ENCODE results near the gene SBF1. TPM values are rescaled to one million over a fixed set of nuclear protein-coding genes. Genes with fewer than 3 reads are reported as not detected.

SBF1 gene
- total RNA-seq, 1 experiment from 2014 or later = 100 TPM

- Histone ChIP-seq H3K9me3 (replicated peaks) (no peaks in the 10 kb centered on the region), H3K27me3 (no peaks in the 10 kb centered on the region), H3K4me3 (no peak overlapping the region), H3K27ac (no peak overlapping the region), H3K4me1 (peaks cover 7% of the 10 kb centered on the region; the same call in 1 of the 2 replicates), H3K36me3 (peaks cover 77% of the 10 kb centered on the region)
- DNase-seq = no peak
Measured at GRCh38 chr22:50456026-50456425, 18.8 kb downstream of the SBF1 start.

- no peak overlapping the region for H3K27ac ChIP-seq
- peaks cover 74% of the 10 kb centered on the region for H3K36me3 ChIP-seq
- no peaks in the 10 kb centered on the region for H3K9me3 ChIP-seq (replicated peaks)
- DNase-seq = no peak
- peaks cover 7% of the 10 kb centered on the region; the same call in 1 of the 2 replicates for H3K4me1 ChIP-seq
- no peak overlapping the region for H3K4me3 ChIP-seq
- no peaks in the 10 kb centered on the region for H3K27me3 ChIP-seq
Measured at GRCh38 chr22:50455201-50455600, 19.6 kb downstream of the SBF1 start.

- H3K4me1 ChIP-seq = peaks cover 7% of the 10 kb centered on the region; the same call in 1 of the 2 replicates
- H3K9me3 ChIP-seq (replicated peaks) = no peaks in the 10 kb centered on the region
- no peaks in the 10 kb centered on the region for H3K27me3 ChIP-seq
- DNase-seq = no peak
- no peak overlapping the region for H3K27ac ChIP-seq
- peaks cover 70% of the 10 kb centered on the region for H3K36me3 ChIP-seq
- H3K4me3 ChIP-seq = no peak overlapping the region
Measured at GRCh38 chr22:50454556-50455075, 20.2 kb downstream of the SBF1 start.

- no peak for DNase-seq
- Histone ChIP-seq H3K36me3 (peaks cover 73% of the 10 kb centered on the region), H3K27me3 (no peaks in the 10 kb centered on the region), H3K4me3 (no peak overlapping the region), H3K9me3 (replicated peaks) (no peaks in the 10 kb centered on the region), H3K27ac (no peak overlapping the region), H3K4me1 (no peaks in the 10 kb centered on the region)
Measured at GRCh38 chr22:50452649-50453048, 22.2 kb downstream of the SBF1 start.

- Histone ChIP-seq H3K4me1 (no peaks in the 10 kb centered on the region), H3K36me3 (peaks cover 66% of the 10 kb centered on the region), H3K9me3 (replicated peaks) (no peaks in the 10 kb centered on the region), H3K27ac (no peak overlapping the region), H3K27me3 (no peaks in the 10 kb centered on the region), H3K4me3 (no peak overlapping the region)
- DNase-seq = no peak
Measured at GRCh38 chr22:50447576-50448551, 27.0 kb downstream of the SBF1 start.

GRCh38 chr22:50446708-50447575, 27.9 kb downstream of the SBF1 start:
- no peak for DNase-seq
- Histone ChIP-seq H3K9me3 (replicated peaks) (no peaks in the 10 kb centered on the region), H3K27me3 (no peaks in the 10 kb centered on the region), H3K36me3 (peaks cover 60% of the 10 kb centered on the region), H3K4me3 (no peak overlapping the region), H3K27ac (no peak overlapping the region), H3K4me1 (no peaks in the 10 kb centered on the region)

- no peak for DNase-seq
- H3K4me3 ChIP-seq = no peak overlapping the region
- H3K36me3 ChIP-seq = peaks cover 60% of the 10 kb centered on the region
- no peaks in the 10 kb centered on the region for H3K9me3 ChIP-seq (replicated peaks)
- H3K4me1 ChIP-seq = no peaks in the 10 kb centered on the region
- H3K27ac ChIP-seq = no peak overlapping the region
- no peaks in the 10 kb centered on the region for H3K27me3 ChIP-seq
Measured at GRCh38 chr22:50445880-50446707, 28.7 kb downstream of the SBF1 start.

GRCh38 chr22:50445071-50445879, 29.6 kb downstream of the SBF1 start:
- Histone ChIP-seq H3K9me3 (replicated peaks) (no peaks in the 10 kb centered on the region), H3K27ac (no peak overlapping the region), H3K4me1 (no peaks in the 10 kb centered on the region), H3K4me3 (no peak overlapping the region), H3K27me3 (no peaks in the 10 kb centered on the region), H3K36me3 (peaks cover 63% of the 10 kb centered on the region)
- no peak for DNase-seq

GRCh38 chr22:50444663-50445062, 30.2 kb downstream of the SBF1 start:
- Histone ChIP-seq H3K27me3 (no peaks in the 10 kb centered on the region), H3K4me1 (no peaks in the 10 kb centered on the region), H3K9me3 (replicated peaks) (no peaks in the 10 kb centered on the region), H3K36me3 (peaks cover 65% of the 10 kb centered on the region), H3K4me3 (no peak overlapping the region), H3K27ac (no peak overlapping the region)
- no peak for DNase-seq

- Histone ChIP-seq H3K36me3 (peaks cover 71% of the 10 kb centered on the region), H3K4me1 (no peaks in the 10 kb centered on the region), H3K4me3 (no peak overlapping the region), H3K9me3 (replicated peaks) (no peaks in the 10 kb centered on the region), H3K27ac (no peak overlapping the region), H3K27me3 (no peaks in the 10 kb centered on the region)
- no peak for DNase-seq
Measured at GRCh38 chr22:50443801-50444625, 30.8 kb downstream of the SBF1 start.

- peaks cover 72% of the 10 kb centered on the region for H3K36me3 ChIP-seq
- no peaks in the 10 kb centered on the region; the same call in 1 of the 2 replicates for H3K4me1 ChIP-seq
- peak in 1 of 2 experiments; percentile 30 for DNase-seq
- H3K27me3 ChIP-seq = no peaks in the 10 kb centered on the region
- no peak overlapping the region for H3K27ac ChIP-seq
- H3K4me3 ChIP-seq = no peak overlapping the region
- H3K9me3 ChIP-seq (replicated peaks) = no peaks in the 10 kb centered on the region
Measured at GRCh38 chr22:50443197-50443596, 31.6 kb downstream of the SBF1 start.

- H3K27me3 ChIP-seq = no peaks in the 10 kb centered on the region
- no peak overlapping the region for H3K4me3 ChIP-seq
- H3K4me1 ChIP-seq = peaks cover 3% of the 10 kb centered on the region; the same call in 1 of the 2 replicates
- H3K27ac ChIP-seq = no peak overlapping the region
- DNase-seq = no peak
- peaks cover 60% of the 10 kb centered on the region for H3K36me3 ChIP-seq
- H3K9me3 ChIP-seq (replicated peaks) = no peaks in the 10 kb centered on the region
Measured at GRCh38 chr22:50441428-50441993, 33.3 kb downstream of the SBF1 start.
